ENCODE results near the gene CLDN15.

CLDN15 gene

GRCh38 chr7:101216001-101216859, 21.4 kb downstream of the CLDN15 start:
- peak overlapping the region; percentile 81 to 82 for H3K27ac ChIP-seq

GRCh38 chr7:101212014-101212413, 25.6 kb downstream of the CLDN15 start:
- Histone ChIP-seq H3K27ac (no peak overlapping the region), H3K4me1 (peaks cover 0 to 14% (median 11%) of the 10 kb centered on the region in 4 donors), H3K27me3 (no peaks in the 10 kb centered on the region), H3K4me3 (no peak overlapping the region), H3K9me3 (no peaks in the 10 kb centered on the region), H3K36me3 (peaks cover 22 to 89% (median 68%) of the 10 kb centered on the region in 3 donors)
- no peak for DNase-seq
- intact Hi-C loops (cut with DNase I; ENCODE audit: low total_unique reads) = no loop called here
- TF ChIP-seq, protein P1, sequence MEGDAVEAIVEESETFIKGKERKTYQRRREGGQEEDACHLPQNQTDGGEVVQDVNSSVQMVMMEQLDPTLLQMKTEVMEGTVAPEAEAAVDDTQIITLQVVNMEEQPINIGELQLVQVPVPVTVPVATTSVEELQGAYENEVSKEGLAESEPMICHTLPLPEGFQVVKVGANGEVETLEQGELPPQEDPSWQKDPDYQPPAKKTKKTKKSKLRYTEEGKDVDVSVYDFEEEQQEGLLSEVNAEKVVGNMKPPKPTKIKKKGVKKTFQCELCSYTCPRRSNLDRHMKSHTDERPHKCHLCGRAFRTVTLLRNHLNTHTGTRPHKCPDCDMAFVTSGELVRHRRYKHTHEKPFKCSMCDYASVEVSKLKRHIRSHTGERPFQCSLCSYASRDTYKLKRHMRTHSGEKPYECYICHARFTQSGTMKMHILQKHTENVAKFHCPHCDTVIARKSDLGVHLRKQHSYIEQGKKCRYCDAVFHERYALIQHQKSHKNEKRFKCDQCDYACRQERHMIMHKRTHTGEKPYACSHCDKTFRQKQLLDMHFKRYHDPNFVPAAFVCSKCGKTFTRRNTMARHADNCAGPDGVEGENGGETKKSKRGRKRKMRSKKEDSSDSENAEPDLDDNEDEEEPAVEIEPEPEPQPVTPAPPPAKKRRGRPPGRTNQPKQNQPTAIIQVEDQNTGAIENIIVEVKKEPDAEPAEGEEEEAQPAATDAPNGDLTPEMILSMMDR (IDR thresholded peaks at IDR 0.05) = no peak

More at GRCh38 chr7:101216001-101216859, 21.4 kb downstream of the CLDN15 start:
- H3K36me3 ChIP-seq = peaks cover 6 to 47% (median 30%) of the 10 kb centered on the region in 3 donors
- H3K4me1 ChIP-seq = peaks cover 0 to 38% (median 26%) of the 10 kb centered on the region in 4 donors
- no peaks in the 10 kb centered on the region for H3K27me3 ChIP-seq
- H3K4me3 ChIP-seq = peak overlapping the region; percentile 65 to 94
- TF ChIP-seq, protein P1 (IDR thresholded peaks at IDR 0.05) = no peak
- peak; percentile 47 to 66 for DNase-seq
- H3K9me3 ChIP-seq = no peaks in the 10 kb centered on the region
- intact Hi-C loops (cut with DNase I; ENCODE audit: low total_unique reads) = no loop called here

DNA sequence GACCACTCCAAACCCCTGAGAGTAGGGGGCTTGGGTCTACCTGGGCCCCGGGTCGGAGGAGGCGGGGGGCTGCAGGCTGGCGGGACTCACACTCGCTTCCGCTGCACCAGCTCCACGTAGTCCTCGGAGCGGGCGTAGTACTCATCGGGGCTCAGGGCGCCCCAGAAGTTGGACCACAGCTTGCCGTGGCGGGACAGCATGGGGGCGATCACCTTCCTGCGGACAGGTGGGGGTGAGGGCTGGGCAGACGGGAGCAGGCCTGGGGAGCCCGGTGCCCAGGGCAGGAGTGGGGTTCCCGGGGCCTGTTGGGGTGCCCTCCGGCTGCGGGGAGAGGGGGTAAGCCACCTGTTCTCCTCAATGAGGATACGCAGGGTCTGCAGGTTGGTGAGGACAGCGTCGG, 26.1 kb downstream of the CLDN15 start:
- no peak overlapping the region for H3K4me3 ChIP-seq
- intact Hi-C loops (cut with DNase I; ENCODE audit: low total_unique reads) = no loop called here

GRCh38 chr7:101210143-101210542, 27.5 kb downstream of the CLDN15 start:
- TF ChIP-seq, protein P1 (IDR thresholded peaks at IDR 0.05) = no peak
- intact Hi-C loops (cut with DNase I; ENCODE audit: low total_unique reads) = no loop called here
- Histone ChIP-seq H3K36me3 (peaks cover 22 to 94% (median 79%) of the 10 kb centered on the region in 3 donors), H3K27ac (no peak overlapping the region), H3K4me1 (no peaks in the 10 kb centered on the region), H3K27me3 (no peaks in the 10 kb centered on the region), H3K9me3 (no peaks in the 10 kb centered on the region), H3K4me3 (no peak overlapping the region)
- DNase-seq = no peak

More for the DNA sequence above, 26.1 kb downstream of the CLDN15 start:
- peaks cover 0 to 9% (median 7%) of the 10 kb centered on the region in 4 donors for H3K4me1 ChIP-seq
- H3K36me3 ChIP-seq = peaks cover 22 to 94% (median 73%) of the 10 kb centered on the region in 3 donors
- H3K27ac ChIP-seq = no peak overlapping the region
- no peaks in the 10 kb centered on the region for H3K9me3 ChIP-seq
- H3K27me3 ChIP-seq = no peaks in the 10 kb centered on the region
- DNase-seq = no peak
- TF ChIP-seq, protein P1 (IDR thresholded peaks at IDR 0.05) = no peak

DNA sequence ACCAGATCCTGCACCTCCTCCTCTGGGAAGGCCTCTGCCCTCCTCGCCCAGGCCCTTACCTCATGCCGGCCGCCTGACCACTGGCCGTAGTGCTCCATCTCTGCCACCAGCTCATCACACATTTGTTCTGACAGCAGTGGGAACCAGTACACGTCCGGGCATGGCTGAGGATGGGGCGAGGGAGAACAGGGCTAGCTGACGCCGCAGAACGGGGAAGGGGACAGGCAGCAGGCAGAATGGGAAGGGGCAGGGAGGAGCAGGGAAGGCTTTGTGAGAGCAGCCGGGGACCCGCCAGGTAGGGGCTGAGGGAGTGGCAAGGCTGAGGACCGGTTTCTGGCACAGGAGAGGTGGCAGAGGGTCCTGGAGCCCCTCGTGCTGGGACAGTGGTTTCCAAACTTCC, 28.8 kb downstream of the CLDN15 start:
- H3K36me3 ChIP-seq = peaks cover 22 to 81% (median 68%) of the 10 kb centered on the region in 3 donors
- no peaks in the 10 kb centered on the region for H3K9me3 ChIP-seq
- H3K4me3 ChIP-seq = no peak overlapping the region
- H3K27ac ChIP-seq = no peak overlapping the region
- H3K4me1 ChIP-seq = no peaks in the 10 kb centered on the region
- TF ChIP-seq, protein P1 (IDR thresholded peaks at IDR 0.05) = no peak
- no peaks in the 10 kb centered on the region for H3K27me3 ChIP-seq
- DNase-seq = no peak
- intact Hi-C loops (cut with DNase I; ENCODE audit: low total_unique reads) = no loop called here

Measured in tibial artery (tissue), 4 donors.